WERI-Rb-1 (cell line): Measurements from ENCODE around the gene CBFA2T3.

Experiments used
- DNase-seq: peaks from one replicate; pipeline ENCODE4 v3.0.0-alpha.2; 2020
- H3K27ac ChIP-seq: fragments of 250-450 bp; sonication (Bioruptor Pico); 2 replicates; pipeline ENCODE4 v1.5.1; 2020; ENCODE audit warnings: mild to moderate bottlenecking, moderate library complexity
- H3K27me3 ChIP-seq: fragments of 250-450 bp; sonication (Bioruptor Pico); 2 replicates; pipeline ENCODE4 v1.5.1; 2021; ENCODE audit warnings: mild to moderate bottlenecking, low read depth, moderate library complexity; ENCODE audit not compliant: insufficient read depth, severe bottlenecking
- H3K36me3 ChIP-seq: fragments of 250-450 bp; sonication (Bioruptor Pico); 2 replicates; pipeline ENCODE4 v1.5.1; 2020; ENCODE audit warnings: mild to moderate bottlenecking, moderate library complexity
- H3K4me3 ChIP-seq: 2 replicates; pipeline ENCODE4 v1.5.1; 2011; ENCODE audit warnings: low read depth, mild to moderate bottlenecking, control low read depth, low read length
- H3K9me3 ChIP-seq: fragments of 250-450 bp; sonication (Bioruptor Pico); 2 replicates; pipeline ENCODE4 v1.5.1; 2021; ENCODE audit warnings: mild to moderate bottlenecking, moderate library complexity; ENCODE audit not compliant: severe bottlenecking
- CTCF ChIP-seq: IDR thresholded peaks from 2 replicates; pipeline ENCODE4 v1.5.1; 2011; ENCODE audit warnings: low read depth, mild to moderate bottlenecking, control low read depth, inconsistent platforms, low read length

CBFA2T3 gene

GRCh38 chr16:89013692-89014402 is 36.8 kb upstream of the CBFA2T3 start:
- H3K27ac ChIP-seq, result no peak overlapping the region
- no peaks in the 10 kb centered on the region for H3K36me3 ChIP-seq
- H3K9me3 ChIP-seq, result no peaks in the 10 kb centered on the region
- no peak for TF ChIP-seq CTCF
- no peak for DNase-seq
- peaks cover 7% of the 10 kb centered on the region for H3K27me3 ChIP-seq
- H3K4me3 ChIP-seq, result no peak overlapping the region

GRCh38 chr16:89013111-89013510 is 36.1 kb upstream of the CBFA2T3 start:
- peaks cover 7% of the 10 kb centered on the region for H3K27me3 ChIP-seq
- H3K9me3 ChIP-seq, result no peaks in the 10 kb centered on the region
- H3K4me3 ChIP-seq, result no peak overlapping the region
- no peaks in the 10 kb centered on the region for H3K36me3 ChIP-seq
- TF ChIP-seq CTCF, result no peak
- no peak overlapping the region for H3K27ac ChIP-seq
- DNase-seq, result no peak

GRCh38 chr16:89012622-89012995 is 35.6 kb upstream of the CBFA2T3 start:
- H3K36me3 ChIP-seq, result no peaks in the 10 kb centered on the region
- peaks cover 7% of the 10 kb centered on the region for H3K27me3 ChIP-seq
- H3K4me3 ChIP-seq, result no peak overlapping the region
- H3K27ac ChIP-seq, result no peak overlapping the region
- no peak for TF ChIP-seq CTCF
- H3K9me3 ChIP-seq, result no peaks in the 10 kb centered on the region
- no peak for DNase-seq

GRCh38 chr16:89011909-89012621 is 35.1 kb upstream of the CBFA2T3 start:
- DNase-seq, result no peak
- no peak for TF ChIP-seq CTCF
- no peaks in the 10 kb centered on the region for H3K36me3 ChIP-seq

GRCh38 chr16:89010210-89010925 is 33.4 kb upstream of the CBFA2T3 start:
- Histone ChIP-seq H3K36me3 (no peaks in the 10 kb centered on the region), H3K9me3 (no peaks in the 10 kb centered on the region), H3K27ac (no peak overlapping the region), H3K27me3 (peaks cover 7% of the 10 kb centered on the region), H3K4me3 (no peak overlapping the region)
- TF ChIP-seq CTCF, result no peak
- DNase-seq, result no peak

More at GRCh38 chr16:89011909-89012621, 35.1 kb upstream of the CBFA2T3 start:
- Histone ChIP-seq H3K4me3 (no peak overlapping the region), H3K9me3 (no peaks in the 10 kb centered on the region), H3K27ac (no peak overlapping the region), H3K27me3 (peaks cover 7% of the 10 kb centered on the region)
